OCI-LY7 (cell line): ENCODE data around the gene IMMP2L.

ENCODE experiments used
- CTCF ChIP-seq: fragments of 200-600 bp; sonication (generic); conservative IDR thresholded peaks from 2 replicates; pipeline ENCODE4 v1.5.1; 2014; ENCODE audit warnings: mild to moderate bottlenecking, antibody characterized with exemption, low read length, moderate library complexity, mixed read lengths
- EZH2phosphoT487 ChIP-seq: fragments of 200-600 bp; sonication (generic); IDR thresholded peaks from 2 replicates; pipeline ENCODE4 v1.6.1; 2018; ENCODE audit warnings: low read depth, borderline replicate concordance, mild to moderate bottlenecking, mixed run types, antibody characterized with exemption, low read length, moderate library complexity, mixed read lengths

- TF ChIP-seq CTCF (no peak), EZH2phosphoT487 (no peak)
Observed at GRCh38 chr7:111413739-111414138, 148.6 kb downstream of the IMMP2L start.
